ENCODE data around the gene PLXNB3. TPM values are rescaled to one million over a fixed set of nuclear protein-coding genes. Genes with fewer than 3 reads are reported as not detected.

Gene PLXNB3
- total and polyA plus RNA-seq, 2 of the 13 experiments (the other 11 are each of a cell fraction or from before 2014, with no cell fraction given) = 3.0 to 6.9 TPM

DNA sequence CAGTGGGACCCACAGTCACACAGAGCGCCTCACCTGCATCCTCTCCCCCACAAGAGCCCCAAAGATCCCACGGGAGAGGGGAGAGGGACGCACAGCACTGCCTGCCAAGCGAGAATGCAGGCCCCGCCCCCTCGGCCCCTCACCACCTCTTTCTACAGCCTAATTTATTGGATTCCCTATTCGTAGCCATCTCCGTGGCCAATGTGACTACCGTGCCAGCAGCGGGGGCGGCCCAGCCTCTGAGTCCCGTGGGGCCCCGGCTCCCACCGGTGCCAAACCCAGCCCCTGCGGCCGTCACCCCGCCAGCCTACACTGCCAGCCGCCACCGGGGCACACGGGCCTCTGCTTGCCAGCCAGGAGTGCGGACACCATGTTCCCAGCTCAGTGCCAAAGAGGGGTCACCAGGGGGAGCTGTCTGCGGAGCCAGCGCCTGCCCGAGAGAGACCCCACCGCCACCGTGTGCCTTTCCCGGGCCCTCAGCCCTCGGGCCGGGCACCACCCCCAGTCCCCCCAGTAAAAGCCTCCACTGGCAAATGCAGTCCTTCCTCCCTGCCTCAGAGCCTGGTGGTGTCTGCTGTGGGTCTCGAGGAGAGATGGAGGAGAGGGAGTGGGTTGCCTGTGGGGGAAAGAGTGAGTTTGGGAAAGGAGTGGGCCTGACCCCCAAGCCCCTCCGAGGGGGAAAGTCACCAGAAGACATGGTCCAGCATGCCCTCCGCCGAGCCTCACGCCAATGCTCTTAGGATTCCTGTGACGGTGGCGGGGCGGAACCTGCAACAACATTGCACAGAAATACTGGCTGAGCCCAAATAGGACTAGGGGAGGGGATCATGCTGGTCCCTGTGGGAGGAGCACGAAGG lies 19.6 kb upstream of the PLXNB3 start:
- 81% methylated on average over 10 of the region's 38 CpGs for WGBS (ENCODE audit: low lambda C conversion rate)
- no peaks in the 10 kb centered on the region for H3K9me3 ChIP-seq (ENCODE audit: low read length)
- no peaks in the 10 kb centered on the region for H3K27me3 ChIP-seq (ENCODE audit: control insufficient read depth in 1 of 2, insufficient read depth in 2 of 2, low read length in 2 of 2)
- no peak overlapping the region for H3K4me3 ChIP-seq (replicated peaks in 1 of 3; ENCODE audit: insufficient read depth in 1 of 3, low read depth in 2 of 3, low read length in 3 of 3)
- no peak for DNase-seq (ENCODE audit: low spot score)
- no peak for FAIRE-seq
- no peaks in the 10 kb centered on the region for H4K20me1 ChIP-seq (ENCODE audit: insufficient read depth, low read length)
- ATAC-seq = no peak; the same call in 2 of the 3 replicates
- ChIA-PET CTCF (ENCODE audit: low intra/inter-chr PET ratio, low total read pairs) (no interaction called here), POLR2A (no interaction called here)
- no peaks in the 10 kb centered on the region for H3K4me1 ChIP-seq (ENCODE audit: insufficient read depth, low read length)
- H3K36me3 ChIP-seq (replicated peaks in 1 of 2; ENCODE audit: control insufficient read depth in 1 of 2, insufficient read depth in 2 of 2, low read length in 2 of 2) = no peaks in the 10 kb centered on the region
- no peaks in the 10 kb centered on the region for H3K79me2 ChIP-seq (ENCODE audit: insufficient read depth, low read length)
- H3K9ac ChIP-seq (ENCODE audit: insufficient read depth, low read depth, low read length) = no peak overlapping the region
- TF ChIP-seq, protein P1, sequence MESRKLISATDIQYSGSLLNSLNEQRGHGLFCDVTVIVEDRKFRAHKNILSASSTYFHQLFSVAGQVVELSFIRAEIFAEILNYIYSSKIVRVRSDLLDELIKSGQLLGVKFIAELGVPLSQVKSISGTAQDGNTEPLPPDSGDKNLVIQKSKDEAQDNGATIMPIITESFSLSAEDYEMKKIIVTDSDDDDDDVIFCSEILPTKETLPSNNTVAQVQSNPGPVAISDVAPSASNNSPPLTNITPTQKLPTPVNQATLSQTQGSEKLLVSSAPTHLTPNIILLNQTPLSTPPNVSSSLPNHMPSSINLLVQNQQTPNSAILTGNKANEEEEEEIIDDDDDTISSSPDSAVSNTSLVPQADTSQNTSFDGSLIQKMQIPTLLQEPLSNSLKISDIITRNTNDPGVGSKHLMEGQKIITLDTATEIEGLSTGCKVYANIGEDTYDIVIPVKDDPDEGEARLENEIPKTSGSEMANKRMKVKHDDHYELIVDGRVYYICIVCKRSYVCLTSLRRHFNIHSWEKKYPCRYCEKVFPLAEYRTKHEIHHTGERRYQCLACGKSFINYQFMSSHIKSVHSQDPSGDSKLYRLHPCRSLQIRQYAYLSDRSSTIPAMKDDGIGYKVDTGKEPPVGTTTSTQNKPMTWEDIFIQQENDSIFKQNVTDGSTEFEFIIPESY (CRISPR knock-in tag; IDR thresholded peaks at IDR 0.05) = peak; percentile 86; the same call in 1 of the 2 replicates
- TF ChIP-seq MIER3 (CRISPR knock-in tag; IDR thresholded peaks at IDR 0.05; ENCODE audit: borderline replicate concordance) (no peak), ZSCAN25 (CRISPR knock-in tag; IDR thresholded peaks at IDR 0.05) (0 out of 2 replicates have a peak, but pooled peaks have one; percentile 14), ZNF251 (CRISPR knock-in tag; IDR thresholded peaks at IDR 0.05) (no peak), ZNF660 (CRISPR knock-in tag; IDR thresholded peaks at IDR 0.05; ENCODE audit: borderline replicate concordance, low read depth) (no peak)
- TF ChIP-seq, protein P2, sequence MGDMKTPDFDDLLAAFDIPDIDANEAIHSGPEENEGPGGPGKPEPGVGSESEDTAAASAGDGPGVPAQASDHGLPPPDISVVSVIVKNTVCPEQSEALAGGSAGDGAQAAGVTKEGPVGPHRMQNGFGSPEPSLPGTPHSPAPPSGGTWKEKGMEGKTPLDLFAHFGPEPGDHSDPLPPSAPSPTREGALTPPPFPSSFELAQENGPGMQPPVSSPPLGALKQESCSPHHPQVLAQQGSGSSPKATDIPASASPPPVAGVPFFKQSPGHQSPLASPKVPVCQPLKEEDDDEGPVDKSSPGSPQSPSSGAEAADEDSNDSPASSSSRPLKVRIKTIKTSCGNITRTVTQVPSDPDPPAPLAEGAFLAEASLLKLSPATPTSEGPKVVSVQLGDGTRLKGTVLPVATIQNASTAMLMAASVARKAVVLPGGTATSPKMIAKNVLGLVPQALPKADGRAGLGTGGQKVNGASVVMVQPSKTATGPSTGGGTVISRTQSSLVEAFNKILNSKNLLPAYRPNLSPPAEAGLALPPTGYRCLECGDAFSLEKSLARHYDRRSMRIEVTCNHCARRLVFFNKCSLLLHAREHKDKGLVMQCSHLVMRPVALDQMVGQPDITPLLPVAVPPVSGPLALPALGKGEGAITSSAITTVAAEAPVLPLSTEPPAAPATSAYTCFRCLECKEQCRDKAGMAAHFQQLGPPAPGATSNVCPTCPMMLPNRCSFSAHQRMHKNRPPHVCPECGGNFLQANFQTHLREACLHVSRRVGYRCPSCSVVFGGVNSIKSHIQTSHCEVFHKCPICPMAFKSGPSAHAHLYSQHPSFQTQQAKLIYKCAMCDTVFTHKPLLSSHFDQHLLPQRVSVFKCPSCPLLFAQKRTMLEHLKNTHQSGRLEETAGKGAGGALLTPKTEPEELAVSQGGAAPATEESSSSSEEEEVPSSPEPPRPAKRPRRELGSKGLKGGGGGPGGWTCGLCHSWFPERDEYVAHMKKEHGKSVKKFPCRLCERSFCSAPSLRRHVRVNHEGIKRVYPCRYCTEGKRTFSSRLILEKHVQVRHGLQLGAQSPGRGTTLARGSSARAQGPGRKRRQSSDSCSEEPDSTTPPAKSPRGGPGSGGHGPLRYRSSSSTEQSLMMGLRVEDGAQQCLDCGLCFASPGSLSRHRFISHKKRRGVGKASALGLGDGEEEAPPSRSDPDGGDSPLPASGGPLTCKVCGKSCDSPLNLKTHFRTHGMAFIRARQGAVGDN (CRISPR knock-in tag; IDR thresholded peaks at IDR 0.05) = peak; percentile 51; the same call in 1 of the 2 replicates
- no peak overlapping the region for H3K27ac ChIP-seq (ENCODE audit: extremely low read length, insufficient read depth, low read length)
- no peak overlapping the region for H3K4me2 ChIP-seq (ENCODE audit: low read depth, low read length)
- H2AFZ ChIP-seq (ENCODE audit: low read length) = no peak overlapping the region
- intact Hi-C loops (cut with micrococcal nuclease; ENCODE audit: unreplicated experiment) (no loop called here), in situ Hi-C loops (cut with HindIII; ENCODE audit: extremely low pct_ligation_motif_present, low pct_unique_long_range_greater_than_20kb) (no loop called here)
- BruUV-seq (replicated peaks) = TSS peak; percentile 44

Measured in HepG2 (cell line).